SK-N-SH (cell line): ENCODE measurements around the gene COX6A1. TPM values are rescaled to one million over a fixed set of nuclear protein-coding genes. Genes with fewer than 3 reads are reported as not detected.

Source experiments
- CTCF ChIA-PET: fragments of 300-600, 350-600 bp; formaldehyde crosslinking; extraction: SDS; loops from one replicate; lab custom pipeline; 2021; lab: Yijun Ruan, JAX
- POLR2A ChIA-PET: fragments of 350-600 bp; sonication (Branson Sonifier 250); formaldehyde crosslinking; extraction: SDS; loops from one replicate; lab custom pipeline; 2020; ENCODE audit warnings: antibody characterized with exemption, inconsistent platforms; lab: Yijun Ruan, JAX
- DNase-seq: peaks from one replicate; pipeline ENCODE4 v3.0.0; 2012
- H2AFZ ChIP-seq: fragments of 200-600 bp; sonication (generic); 2 replicates; pipeline ENCODE4 v1.8.1; 2016; ENCODE audit warnings: antibody characterized with exemption, mild to moderate bottlenecking, low read depth
- H3F3A ChIP-seq: fragments of 200-600 bp; sonication (generic); replicated peaks from 2 replicates; pipeline ENCODE3; 2016; ENCODE audit warnings: antibody characterized with exemption, mild to moderate bottlenecking; ENCODE audit not compliant: insufficient read depth
- H3K27ac ChIP-seq, 2 experiments: fragments of 200-500 bp in 1 of 2; fragments of 200-600 bp in 1 of 2; sonication (Bioruptor generic) in 1 of 2; sonication (generic), shearing (Covaris generic) in 1 of 2; 2 replicates each; pipeline versions ENCODE4 v1.5.1 to v1.6.1; 2014 to 2016; ENCODE audit warnings: low read depth in 2 of 2, inconsistent platforms in 1 of 2, low read length in 1 of 2, mild to moderate bottlenecking in 1 of 2, mixed read lengths in 1 of 2
- H3K27me3 ChIP-seq: fragments of 200-600 bp; sonication (generic), shearing (Covaris generic); 2 replicates; pipeline ENCODE4 v1.6.1; 2016; ENCODE audit warnings: mixed run types; ENCODE audit not compliant: insufficient read depth
- H3K36me3 ChIP-seq, 2 experiments: fragments of 200-500 bp in 1 of 2; fragments of 200-600 bp in 1 of 2; sonication (Bioruptor generic) in 1 of 2; sonication (generic) in 1 of 2; replicated peaks in 1 of 2; 2 replicates each; pipeline versions ENCODE3 to v1.5.1; 2014 to 2016; ENCODE audit warnings: low read length in 1 of 2, mild to moderate bottlenecking in 1 of 2; ENCODE audit not compliant: insufficient read depth in 2 of 2, control insufficient read depth in 1 of 2
- H3K4me1 ChIP-seq, 2 experiments: fragments of 200-500 bp in 1 of 2; fragments of 200-600 bp in 1 of 2; sonication (Bioruptor generic) in 1 of 2; sonication (generic), shearing (Covaris generic) in 1 of 2; 2 replicates each; pipeline versions ENCODE4 v1.5.1 to v1.6.1; 2014 to 2016; ENCODE audit warnings: low read depth in 1 of 2, low read length in 1 of 2, mixed run types in 1 of 2; ENCODE audit not compliant: insufficient read depth in 2 of 2, control insufficient read depth in 1 of 2
- H3K4me2 ChIP-seq: fragments of 200-600 bp; sonication (generic), shearing (Covaris generic); 2 replicates; pipeline ENCODE4 v1.6.1; 2017; ENCODE audit warnings: mixed run types
- H3K4me3 ChIP-seq, 2 experiments: fragments of 200-500 bp in 1 of 2; fragments of 200-600 bp in 1 of 2; sonication (Bioruptor generic) in 1 of 2; sonication (generic), shearing (Covaris generic) in 1 of 2; 2 replicates each; pipeline versions ENCODE4 v1.5.1 to v1.8.1; 2014 to 2016; ENCODE audit warnings: low read depth in 2 of 2, inconsistent platforms in 1 of 2, low read length in 1 of 2, mild to moderate bottlenecking in 1 of 2, mixed read lengths in 1 of 2, moderate library complexity in 1 of 2
- H3K79me2 ChIP-seq: fragments of 200-600 bp; sonication (generic); 2 replicates; pipeline ENCODE4 v1.8.1; 2017; ENCODE audit warnings: mild to moderate bottlenecking; ENCODE audit not compliant: insufficient read depth
- H3K9ac ChIP-seq: fragments of 200-600 bp; sonication (generic); 2 replicates; pipeline ENCODE4 v1.6.1; 2017; ENCODE audit warnings: mixed run types
- H3K9me2 ChIP-seq: fragments of 200-600 bp; sonication (generic); 2 replicates; pipeline ENCODE4 v1.6.1; 2017; ENCODE audit warnings: mixed run types
- H3K9me3 ChIP-seq: fragments of 200-600 bp; sonication (generic); 2 replicates; pipeline ENCODE4 v1.6.1; 2017; ENCODE audit warnings: mixed run types, mild to moderate bottlenecking, moderate library complexity
- H4K20me1 ChIP-seq: fragments of 200-600 bp; sonication (generic); 2 replicates; pipeline ENCODE4 v1.6.1; 2017; ENCODE audit warnings: mild to moderate bottlenecking, mixed run types; ENCODE audit not compliant: insufficient read depth
- CHD2 ChIP-seq: fragments of 150-350 bp; IDR thresholded peaks from 2 replicates; pipeline ENCODE4 v1.6.1; 2018; ENCODE audit warnings: low read length; ENCODE audit not compliant: partially characterized antibody
- FOXM1 ChIP-seq: IDR thresholded peaks from 2 replicates; pipeline ENCODE4 v1.4.0; 2012; ENCODE audit warnings: low read depth, mild to moderate bottlenecking
- GATA2 ChIP-seq: sonication (generic); formaldehyde crosslinking; IDR thresholded peaks from 2 replicates; pipeline ENCODE4 v1.5.0; 2020; ENCODE audit warnings: mild to moderate bottlenecking, missing genetic modification reagents
- IRF3 ChIP-seq: fragments of 150-350 bp; IDR thresholded peaks from 2 replicates; pipeline ENCODE4 v1.6.1; 2016; ENCODE audit warnings: mild to moderate bottlenecking, low read depth, low read length
- MAX ChIP-seq: IDR thresholded peaks from 2 replicates; pipeline ENCODE4 v1.4.0; 2012; ENCODE audit warnings: low read depth
- MEF2A ChIP-seq: IDR thresholded peaks from 2 replicates; pipeline ENCODE4 v1.4.0; 2012; ENCODE audit warnings: low read depth, borderline replicate concordance
- NRF1 ChIP-seq: IDR thresholded peaks from 2 replicates; pipeline ENCODE4 v1.6.1; 2012; ENCODE audit warnings: low read depth, mild to moderate bottlenecking, low read length
- PBX3 ChIP-seq: IDR thresholded peaks from 2 replicates; pipeline ENCODE4; 2012
- POLR2AphosphoS5 ChIP-seq: IDR thresholded peaks from 2 replicates; pipeline ENCODE4 v1.6.1; 2012; ENCODE audit warnings: low read depth, low read length
- RAD21 ChIP-seq: IDR thresholded peaks from 2 replicates; pipeline ENCODE4 v1.6.1; 2012; ENCODE audit warnings: mild to moderate bottlenecking, low read length
- RCOR1 ChIP-seq: fragments of 150-350 bp; IDR thresholded peaks from 2 replicates; pipeline ENCODE4 v1.6.1; 2017; ENCODE audit warnings: antibody characterized with exemption, low read length
- RFX5 ChIP-seq: IDR thresholded peaks from 2 replicates; pipeline ENCODE4 v1.6.1; 2012; ENCODE audit warnings: mild to moderate bottlenecking, improper control_type of control experiment, low read length
- SIN3A ChIP-seq: IDR thresholded peaks from 2 replicates; pipeline ENCODE4 v1.6.1; 2012; ENCODE audit warnings: low read depth, mild to moderate bottlenecking, low read length, moderate library complexity, borderline replicate concordance
- SMC3 ChIP-seq: IDR thresholded peaks from 2 replicates; pipeline ENCODE4 v1.6.1; 2012; ENCODE audit warnings: low read depth, low read length, improper control_type of control experiment
- TCF12 ChIP-seq: IDR thresholded peaks from 2 replicates; pipeline ENCODE4 v1.4.0; 2012
- USF1 ChIP-seq: IDR thresholded peaks from 2 replicates; pipeline ENCODE4 v1.4.0; 2012; ENCODE audit warnings: low read depth, borderline replicate concordance
- USF2 ChIP-seq: fragments of 150-350 bp; IDR thresholded peaks from 2 replicates; pipeline ENCODE4 v1.6.1; 2017; ENCODE audit warnings: antibody characterized with exemption, low read length, low read depth, borderline replicate concordance
- ZBTB33 ChIP-seq: IDR thresholded peaks from 2 replicates; pipeline ENCODE4 v1.4.0; 2012; ENCODE audit warnings: low read depth, borderline replicate concordance
- WGBS: methylation state at CpG from one replicate; pipeline ENCODE4 v1.1.6; 2017; ENCODE audit warnings: low lambda C conversion rate; 5-methylcytosine and 5-hydroxymethylcytosine counted together
- polyA plus RNA-seq, 3 experiments: library from polyadenylated mRNA; depleted of rRNA; stranded (reverse); fragments of >200 nt; gene quantifications; 2 replicates each; pipeline ENCODE4 v1.2.3, GENCODE V29; 2012

Gene COX6A1
- polyA plus RNA-seq, 1 of the 3 experiments (the other 2 are of a cell fraction): 1,199 TPM

GRCh38 chr12:120402217-120402616, 35.7 kb upstream of the COX6A1 start:
- Histone ChIP-seq H4K20me1 (no peaks in the 10 kb centered on the region), H3K9me3 (no peaks in the 10 kb centered on the region), H3K36me3 (no peaks in the 10 kb centered on the region), H3K4me2 (no peak overlapping the region), H3K9ac (no peak overlapping the region), H3K27ac (no peak overlapping the region), H3F3A (no peaks in the 10 kb centered on the region), H2AFZ (no peak overlapping the region), H3K9me2 (no peaks in the 10 kb centered on the region)
- CTCF ChIA-PET: interaction anchor here (1.3 to 2.1 kb wide), 4 partner anchors 18 to 47 kb away, joined by 3 to 5 read pairs (median 4); no protein-coding TSS in a partner anchor
- WGBS: 39% methylated on average over 13 of the region's 13 CpGs
- TF ChIP-seq MEF2A (no peak), RCOR1 (no peak), FOXM1 (no peak), USF1 (no peak), TCF12 (0 out of 2 replicates have a peak, but pooled peaks have one; percentile 4), RFX5 (no peak), MAX (no peak), IRF3 (no peak), SMC3 (no peak), USF2 (no peak), PBX3 (peak; percentile 46), SIN3A (no peak), POLR2AphosphoS5 (no peak), ZBTB33 (no peak), NRF1 (no peak), CHD2 (no peak), GATA2 (CRISPR knock-in tag) (no peak), RAD21 (no peak)
- TF ChIP-seq, all 33 proteins: peak for 2
- peak; percentile 39 for DNase-seq
- POLR2A ChIA-PET: no interaction called here
- no peaks in the 10 kb centered on the region for H3K79me2 ChIP-seq
- H3K27me3 ChIP-seq: no peaks in the 10 kb centered on the region
- no peak overlapping the region for H3K4me3 ChIP-seq
- no peaks in the 10 kb centered on the region; a peak in 1 of 4 replicates for H3K4me1 ChIP-seq
